GM12801 (cell line): ENCODE results near the gene SERPINH1.

Experiments
- TF ChIP-seq, protein P1 (sequence below): IDR thresholded peaks from one replicate; pipeline ENCODE4 v1.5.1; 2011; ENCODE audit warnings: control low read depth; ENCODE audit not compliant: insufficient read length; ENCODE audit errors: extremely low read depth

The SERPINH1 gene

DNA sequence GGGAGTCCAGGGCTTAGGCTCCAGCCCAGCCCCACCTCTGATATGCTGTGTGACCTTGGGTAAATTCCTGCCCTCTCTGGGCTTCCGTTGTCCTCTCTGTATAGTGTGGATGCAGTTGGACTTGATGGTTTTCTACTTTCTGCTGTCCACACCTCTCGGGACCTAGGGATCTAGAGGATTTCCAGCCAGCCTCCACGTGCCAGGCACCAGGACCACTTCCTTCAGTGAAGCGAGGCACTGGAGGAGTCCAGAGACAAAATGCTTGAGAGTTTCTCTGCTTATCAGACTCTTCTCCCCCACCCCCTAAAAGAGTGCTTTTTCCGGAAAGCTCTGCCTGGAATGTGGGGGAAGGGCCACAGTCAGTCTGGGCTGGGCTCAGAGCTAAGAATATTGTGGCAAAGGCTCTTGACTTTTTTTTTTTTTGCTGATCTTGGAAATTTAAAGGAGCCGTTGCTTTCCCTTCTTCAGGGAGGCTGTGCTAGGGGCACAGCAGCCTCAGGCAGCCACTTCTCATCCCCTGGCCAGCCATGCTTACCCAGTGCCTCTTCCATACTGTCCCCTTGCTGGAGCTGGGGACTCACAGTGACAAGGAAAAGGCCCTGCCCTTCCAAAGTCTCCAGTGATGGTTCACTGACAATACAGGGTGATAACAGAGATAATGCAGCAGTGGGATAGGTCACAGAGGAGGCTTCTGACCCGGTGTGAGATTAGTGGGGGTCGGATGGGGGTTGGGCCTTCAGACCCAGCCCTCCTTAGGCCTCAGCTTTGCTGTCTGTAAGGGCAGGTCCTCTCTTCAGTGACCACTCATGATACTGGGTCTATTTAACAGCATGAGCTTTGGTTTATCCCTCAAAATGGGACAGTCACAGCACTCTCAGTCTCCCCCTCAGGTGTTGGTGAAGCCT is 2.9 kb upstream of the SERPINH1 start:
- TF ChIP-seq, protein P1, sequence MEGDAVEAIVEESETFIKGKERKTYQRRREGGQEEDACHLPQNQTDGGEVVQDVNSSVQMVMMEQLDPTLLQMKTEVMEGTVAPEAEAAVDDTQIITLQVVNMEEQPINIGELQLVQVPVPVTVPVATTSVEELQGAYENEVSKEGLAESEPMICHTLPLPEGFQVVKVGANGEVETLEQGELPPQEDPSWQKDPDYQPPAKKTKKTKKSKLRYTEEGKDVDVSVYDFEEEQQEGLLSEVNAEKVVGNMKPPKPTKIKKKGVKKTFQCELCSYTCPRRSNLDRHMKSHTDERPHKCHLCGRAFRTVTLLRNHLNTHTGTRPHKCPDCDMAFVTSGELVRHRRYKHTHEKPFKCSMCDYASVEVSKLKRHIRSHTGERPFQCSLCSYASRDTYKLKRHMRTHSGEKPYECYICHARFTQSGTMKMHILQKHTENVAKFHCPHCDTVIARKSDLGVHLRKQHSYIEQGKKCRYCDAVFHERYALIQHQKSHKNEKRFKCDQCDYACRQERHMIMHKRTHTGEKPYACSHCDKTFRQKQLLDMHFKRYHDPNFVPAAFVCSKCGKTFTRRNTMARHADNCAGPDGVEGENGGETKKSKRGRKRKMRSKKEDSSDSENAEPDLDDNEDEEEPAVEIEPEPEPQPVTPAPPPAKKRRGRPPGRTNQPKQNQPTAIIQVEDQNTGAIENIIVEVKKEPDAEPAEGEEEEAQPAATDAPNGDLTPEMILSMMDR, result no peak

GRCh38 chr11:75560644-75561043 is 1.4 kb upstream of the SERPINH1 start:
- TF ChIP-seq, protein P1, result no peak

DNA sequence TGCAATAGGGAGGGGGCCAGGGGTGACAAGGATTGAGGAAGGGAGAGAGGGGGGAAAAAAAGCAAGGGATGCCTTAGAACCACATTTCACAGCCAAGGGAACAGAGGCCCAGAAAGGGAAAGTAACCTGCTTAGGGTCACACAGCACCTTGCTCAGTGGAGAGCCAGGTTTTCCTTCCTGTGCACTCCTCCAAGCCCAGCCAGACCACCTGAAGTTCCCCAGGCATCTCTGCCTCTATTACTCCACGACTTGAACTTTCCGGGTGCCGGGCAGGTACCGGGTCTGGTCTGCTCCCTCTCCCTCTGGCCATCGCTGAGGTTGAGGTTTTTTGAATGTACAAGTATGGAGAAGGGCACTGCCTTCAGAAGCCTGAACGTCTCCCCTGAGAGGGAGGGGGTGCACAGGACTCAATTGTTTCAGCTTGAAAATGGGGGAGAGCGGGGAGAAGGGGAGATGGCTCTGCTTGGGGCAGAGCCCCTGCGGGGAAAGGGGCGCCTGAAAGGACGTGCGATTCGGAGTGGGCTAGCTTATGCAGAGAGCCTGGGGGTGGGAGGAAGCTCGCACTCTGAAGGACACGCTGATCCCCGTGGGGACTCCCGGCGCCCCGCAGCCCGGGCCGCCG is 516 bp upstream of the SERPINH1 start:
- TF ChIP-seq, protein P1, result no peak

DNA sequence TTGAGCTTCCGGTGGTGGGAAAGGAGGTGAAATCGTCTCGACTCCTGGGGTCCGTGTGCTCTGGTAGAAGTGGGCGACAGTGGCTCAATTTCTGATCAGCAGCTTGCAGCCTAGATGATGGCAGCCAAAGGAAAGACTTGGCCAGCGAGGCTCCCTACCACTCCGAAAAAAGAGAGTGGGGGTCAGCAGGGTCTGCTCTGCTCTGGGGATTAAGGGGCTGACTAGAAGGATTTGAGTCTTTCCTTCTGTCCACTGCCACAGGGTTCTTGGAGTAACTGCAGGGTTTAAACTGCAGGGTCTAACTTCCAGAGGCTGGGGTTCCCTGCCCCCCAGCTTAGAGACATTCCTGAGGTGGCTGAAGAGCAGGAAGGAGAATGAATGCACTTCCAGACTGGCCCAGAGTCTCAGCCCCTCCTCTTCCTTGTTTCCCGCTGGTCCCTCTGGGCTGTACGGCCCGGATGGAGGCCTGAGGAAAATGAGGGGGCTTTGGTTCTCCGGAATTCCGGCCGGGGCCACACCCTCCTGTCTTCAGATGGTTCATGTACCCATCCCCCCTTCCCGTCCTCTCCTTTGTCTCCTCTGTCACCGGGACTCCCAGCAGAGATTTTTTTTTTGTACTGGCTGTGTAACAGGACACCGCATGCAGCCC is 907 bp downstream of the SERPINH1 start:
- TF ChIP-seq, protein P1, result no peak

DNA sequence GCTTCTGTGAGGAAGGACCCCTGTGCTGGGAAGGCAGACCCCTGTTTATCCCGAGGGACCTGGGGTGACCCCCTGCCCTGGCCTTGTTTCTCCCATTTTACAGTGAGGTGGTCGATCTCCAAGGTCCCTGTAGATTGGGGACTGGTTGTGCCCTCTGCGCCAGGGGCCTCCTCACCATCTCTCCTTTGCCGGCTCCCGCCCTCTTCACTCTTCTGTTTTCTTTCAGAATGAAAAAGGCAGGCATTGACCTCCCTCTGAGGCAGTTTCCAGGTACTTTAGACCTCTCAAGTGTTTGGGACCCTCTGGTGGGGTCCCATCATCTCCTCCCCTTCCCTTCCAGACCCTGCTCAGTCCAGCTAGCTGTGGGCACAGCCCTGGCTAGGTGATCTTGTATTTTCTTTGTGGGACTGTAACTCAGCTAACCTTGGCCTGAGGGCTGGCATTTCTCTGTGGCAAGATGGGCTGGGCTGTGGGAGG is 1.5 kb downstream of the SERPINH1 start:
- TF ChIP-seq, protein P1, result no peak

- TF ChIP-seq, protein P1, result no peak
Observed at GRCh38 chr11:75563978-75564552, 2.0 kb downstream of the SERPINH1 start.

DNA sequence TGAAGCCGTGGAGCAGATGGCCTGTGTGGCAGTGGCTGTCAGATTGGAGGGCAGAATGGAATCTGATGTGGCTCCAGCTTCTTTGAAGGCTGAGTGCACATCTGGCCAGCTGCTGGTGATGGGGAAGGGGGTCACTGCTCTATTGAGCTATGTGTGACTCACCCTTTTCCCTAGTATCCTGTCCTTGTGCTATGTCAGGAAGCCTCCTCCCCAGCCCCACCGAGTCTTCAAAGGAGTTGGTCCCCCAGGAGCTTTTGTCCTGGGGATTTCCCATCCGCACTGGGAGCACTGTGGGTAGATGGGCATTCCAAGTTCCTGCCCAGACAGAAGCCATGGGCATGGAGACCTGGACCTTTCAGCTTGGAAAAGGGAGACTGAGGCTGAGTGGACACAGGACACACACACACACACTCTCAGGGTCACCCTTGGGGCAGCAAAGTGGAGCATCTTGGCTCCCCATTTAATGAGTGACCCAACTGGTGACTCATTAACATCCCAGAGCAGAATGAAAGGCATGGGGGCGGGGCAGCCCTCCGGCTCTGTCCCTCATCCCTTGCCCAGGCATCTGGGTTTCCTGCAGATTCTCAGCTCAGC is 3.3 kb downstream of the SERPINH1 start:
- TF ChIP-seq, protein P1, result no peak
